Loucy (cell line): ENCODE measurements around the gene DCLK3.

Experiments
- EZH2phosphoT487 ChIP-seq: fragments of 200-600 bp; IDR thresholded peaks from 2 replicates; pipeline ENCODE4 v1.6.1; 2018; ENCODE audit warnings: antibody characterized with exemption, mild to moderate bottlenecking, moderate library complexity, borderline replicate concordance
- TF ChIP-seq, protein P1 (sequence below): fragments of 200-600 bp; sonication (generic); conservative IDR thresholded peaks from 2 replicates; pipeline ENCODE4 v1.5.1; 2014; ENCODE audit warnings: mild to moderate bottlenecking, antibody characterized with exemption, low read length

DNA sequence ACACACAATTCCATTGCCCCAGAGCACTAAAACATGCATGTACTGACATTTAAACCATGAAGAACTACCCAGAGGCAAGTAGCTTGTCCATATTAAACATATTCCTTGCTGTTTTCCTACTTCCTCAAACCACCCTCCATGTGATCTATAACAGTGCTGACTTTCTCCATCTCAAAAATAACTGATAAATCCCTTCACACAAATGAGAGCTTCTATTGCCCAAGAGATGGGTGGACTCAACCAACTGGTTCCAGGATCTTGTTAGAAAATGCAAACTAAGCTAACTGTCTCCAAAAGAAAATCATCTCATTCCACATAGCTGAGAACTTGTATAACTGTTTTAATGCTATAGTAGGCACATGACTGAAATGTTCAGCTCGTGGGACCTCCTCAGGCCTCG is 29.6 kb downstream of the DCLK3 start:
- no peak for TF ChIP-seq EZH2phosphoT487
- TF ChIP-seq, protein P1, sequence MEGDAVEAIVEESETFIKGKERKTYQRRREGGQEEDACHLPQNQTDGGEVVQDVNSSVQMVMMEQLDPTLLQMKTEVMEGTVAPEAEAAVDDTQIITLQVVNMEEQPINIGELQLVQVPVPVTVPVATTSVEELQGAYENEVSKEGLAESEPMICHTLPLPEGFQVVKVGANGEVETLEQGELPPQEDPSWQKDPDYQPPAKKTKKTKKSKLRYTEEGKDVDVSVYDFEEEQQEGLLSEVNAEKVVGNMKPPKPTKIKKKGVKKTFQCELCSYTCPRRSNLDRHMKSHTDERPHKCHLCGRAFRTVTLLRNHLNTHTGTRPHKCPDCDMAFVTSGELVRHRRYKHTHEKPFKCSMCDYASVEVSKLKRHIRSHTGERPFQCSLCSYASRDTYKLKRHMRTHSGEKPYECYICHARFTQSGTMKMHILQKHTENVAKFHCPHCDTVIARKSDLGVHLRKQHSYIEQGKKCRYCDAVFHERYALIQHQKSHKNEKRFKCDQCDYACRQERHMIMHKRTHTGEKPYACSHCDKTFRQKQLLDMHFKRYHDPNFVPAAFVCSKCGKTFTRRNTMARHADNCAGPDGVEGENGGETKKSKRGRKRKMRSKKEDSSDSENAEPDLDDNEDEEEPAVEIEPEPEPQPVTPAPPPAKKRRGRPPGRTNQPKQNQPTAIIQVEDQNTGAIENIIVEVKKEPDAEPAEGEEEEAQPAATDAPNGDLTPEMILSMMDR: no peak
